ENCODE data around the gene SLC25A15. TPM values are rescaled to one million over a fixed set of nuclear protein-coding genes. Genes with fewer than 3 reads are reported as not detected.

Gene SLC25A15
- total RNA-seq = 14.6 TPM

DNA sequence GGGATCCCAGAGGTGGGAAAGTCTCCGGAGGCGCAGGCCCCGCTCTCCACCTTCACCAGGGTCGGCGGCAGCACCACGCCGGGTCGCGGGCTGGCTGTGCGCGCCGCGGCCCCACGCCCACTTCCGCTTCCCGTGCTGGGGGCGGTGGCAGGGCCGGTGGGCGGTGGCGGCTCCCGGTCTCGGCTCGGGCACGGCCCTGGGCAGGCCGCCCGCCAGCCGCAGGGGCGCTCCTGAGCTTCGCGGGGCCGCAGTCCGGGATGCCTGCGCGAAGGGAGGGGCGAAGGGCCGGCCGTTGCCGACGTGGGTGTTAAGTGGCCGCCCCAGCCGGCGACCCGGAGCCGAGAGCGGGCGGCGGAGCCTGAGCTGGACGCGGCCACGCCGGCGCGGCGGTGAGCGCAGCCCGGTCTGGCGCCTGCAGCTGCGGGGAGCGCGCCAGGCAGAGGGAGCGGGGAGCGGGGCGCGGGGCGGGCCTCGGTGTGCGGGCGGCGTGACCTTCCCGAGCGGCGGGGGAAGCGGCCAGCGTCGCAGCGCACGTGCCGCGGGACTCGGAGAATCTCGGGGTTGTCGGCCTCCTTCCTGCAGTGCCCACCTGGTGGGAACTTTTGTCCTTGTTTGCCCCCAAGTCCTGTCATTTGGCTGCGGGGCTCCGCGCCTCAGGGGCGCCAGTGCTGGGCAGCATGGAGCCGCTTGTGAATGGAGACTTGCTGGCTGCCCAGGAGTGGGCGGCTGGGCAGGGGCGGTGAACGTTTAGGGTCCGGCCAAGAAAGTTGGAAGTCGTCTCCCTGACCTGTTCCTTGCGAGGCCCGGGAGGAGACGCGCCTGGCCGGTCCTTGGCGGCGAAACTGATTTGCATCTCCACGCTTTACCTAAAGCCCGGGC is at the start of gene SLC25A15:
Gene SLC25A15, plus strand, starts transcription at position 337 of the 879 bp plus-strand sequence. CDS start 3,616 bp downstream, outside the sequence.
- Histone ChIP-seq H3K4me1 (ENCODE audit: control insufficient read depth in 3 of 3, insufficient read depth in 3 of 3, low read length in 3 of 3) (peaks cover 0 to 6% (median 0%) of the 10 kb centered on the region in 3 donors), H3K36me3 (ENCODE audit: control insufficient read depth in 3 of 3, insufficient read depth in 3 of 3, low read length in 3 of 3) (peaks cover 5 to 11% (median 6%) of the 10 kb centered on the region in 3 donors), H3K9ac (ENCODE audit: low read depth in 1 of 3, low read length in 3 of 3) (peak within 1 kb of the TSS; percentile 71 to 87 (median 76)), H3K27me3 (ENCODE audit: control insufficient read depth in 3 of 3, insufficient read depth in 3 of 3, low read length in 3 of 3) (no peaks in the 10 kb centered on the region), H3K9me3 (ENCODE audit: control insufficient read depth in 3 of 3, low read length in 3 of 3) (no peaks in the 10 kb centered on the region), H3K4me3 (ENCODE audit: low read length in 3 of 3) (peak within 1 kb of the TSS; percentile 78 to 86 (median 78)), H3K27ac (ENCODE audit: low read depth, low read length) (peak within 1 kb of the TSS; percentile 52)

DNA sequence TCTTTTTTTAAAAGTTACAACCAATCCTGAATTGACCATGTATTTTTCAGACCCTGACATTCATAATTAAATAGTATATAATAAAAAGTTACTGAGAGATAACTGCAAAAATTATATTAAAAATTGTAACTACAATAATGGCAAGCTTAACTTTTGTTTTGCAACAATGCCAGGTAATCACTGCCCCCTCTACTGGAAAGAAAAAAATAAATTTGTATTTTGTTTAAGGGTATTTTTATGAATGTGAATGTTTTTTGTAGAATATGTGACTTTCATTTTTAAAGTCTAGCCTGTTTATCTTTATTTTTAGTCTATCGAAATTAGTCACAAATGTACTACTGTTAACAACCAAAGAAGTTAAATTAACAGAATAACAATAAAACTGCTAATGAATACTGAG is 40.1 kb upstream of the SLC25A15 start:
- H3K27me3 ChIP-seq (ENCODE audit: control insufficient read depth in 3 of 3, insufficient read depth in 3 of 3, low read length in 3 of 3) = no peaks in the 10 kb centered on the region
- no peak overlapping the region for H3K9ac ChIP-seq (ENCODE audit: low read depth in 1 of 3, low read length in 3 of 3)
- H3K4me1 ChIP-seq (ENCODE audit: control insufficient read depth in 3 of 3, insufficient read depth in 3 of 3, low read length in 3 of 3) = no peaks in the 10 kb centered on the region
- no peak overlapping the region for H3K4me3 ChIP-seq (ENCODE audit: low read length in 3 of 3)
- H3K9me3 ChIP-seq (ENCODE audit: control insufficient read depth in 3 of 3, low read length in 3 of 3) = no peaks in the 10 kb centered on the region
- no peak overlapping the region for H3K27ac ChIP-seq (ENCODE audit: low read depth, low read length)
- peaks cover 8 to 21% (median 12%) of the 10 kb centered on the region in 3 donors for H3K36me3 ChIP-seq (ENCODE audit: control insufficient read depth in 3 of 3, insufficient read depth in 3 of 3, low read length in 3 of 3)

DNA sequence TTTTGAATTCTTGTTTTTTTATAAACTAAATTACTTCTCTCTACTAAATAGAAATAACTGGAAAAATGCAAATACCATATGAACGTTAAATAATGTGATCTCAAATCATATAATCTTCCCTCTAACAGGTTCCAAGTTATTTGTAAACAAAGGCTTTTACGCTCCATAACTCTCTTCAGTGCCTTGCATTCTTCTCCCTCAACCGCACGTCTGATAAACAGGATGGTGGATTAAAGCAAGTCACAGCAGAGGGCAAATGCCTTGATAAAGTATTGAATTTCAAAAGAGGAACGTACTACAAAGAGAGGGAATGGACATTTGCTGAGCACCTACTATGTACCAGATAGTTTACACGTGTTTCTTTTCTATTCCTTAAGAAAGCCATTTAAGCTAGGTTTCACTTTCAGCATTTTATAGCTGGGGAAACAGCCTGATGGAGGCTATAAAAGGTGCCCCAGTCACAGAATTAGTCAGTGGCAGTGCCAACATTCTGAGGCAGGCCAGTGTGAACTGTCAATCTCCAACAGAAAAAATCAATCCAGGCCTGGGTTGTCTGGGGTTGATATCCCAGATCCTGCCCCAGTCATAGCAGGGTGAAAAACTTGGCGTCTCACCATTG is 34.2 kb upstream of the SLC25A15 start:
- H3K27ac ChIP-seq (ENCODE audit: low read depth, low read length) = no peak overlapping the region
- H3K27me3 ChIP-seq (ENCODE audit: control insufficient read depth in 3 of 3, insufficient read depth in 3 of 3, low read length in 3 of 3) = no peaks in the 10 kb centered on the region
- H3K36me3 ChIP-seq (ENCODE audit: control insufficient read depth in 3 of 3, insufficient read depth in 3 of 3, low read length in 3 of 3) = peaks cover 12 to 32% (median 18%) of the 10 kb centered on the region in 3 donors
- no peak overlapping the region for H3K9ac ChIP-seq (ENCODE audit: low read depth in 1 of 3, low read length in 3 of 3)
- H3K4me1 ChIP-seq (ENCODE audit: control insufficient read depth in 3 of 3, insufficient read depth in 3 of 3, low read length in 3 of 3) = no peaks in the 10 kb centered on the region
- H3K4me3 ChIP-seq (ENCODE audit: low read length in 3 of 3) = no peak overlapping the region
- H3K9me3 ChIP-seq (ENCODE audit: control insufficient read depth in 3 of 3, low read length in 3 of 3) = no peaks in the 10 kb centered on the region

DNA sequence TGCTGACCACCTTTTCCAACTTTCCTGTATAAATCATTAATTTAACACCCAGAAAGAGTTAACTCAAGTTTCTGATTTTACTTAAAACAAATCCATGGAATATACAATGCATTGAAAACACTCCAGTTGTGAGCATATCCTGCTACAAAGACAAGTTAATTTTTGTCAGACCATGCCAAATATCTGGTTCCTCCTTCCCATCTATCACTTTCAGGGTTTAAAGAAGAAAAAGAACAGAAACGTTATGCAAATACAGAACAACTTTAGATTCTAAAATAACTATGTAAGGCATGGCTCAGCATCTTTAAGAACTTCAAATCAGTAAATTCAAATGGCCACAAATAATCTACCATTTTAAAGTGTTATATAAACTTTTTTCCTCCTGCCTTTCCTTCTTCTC is 33.4 kb upstream of the SLC25A15 start:
- H3K4me1 ChIP-seq (ENCODE audit: control insufficient read depth in 3 of 3, insufficient read depth in 3 of 3, low read length in 3 of 3) = no peaks in the 10 kb centered on the region
- no peak overlapping the region for H3K27ac ChIP-seq (ENCODE audit: low read depth, low read length)
- H3K9ac ChIP-seq (ENCODE audit: low read depth in 1 of 3, low read length in 3 of 3) = no peak overlapping the region
- H3K36me3 ChIP-seq (ENCODE audit: control insufficient read depth in 3 of 3, insufficient read depth in 3 of 3, low read length in 3 of 3) = peaks cover 12 to 34% (median 18%) of the 10 kb centered on the region in 3 donors
- H3K9me3 ChIP-seq (ENCODE audit: control insufficient read depth in 3 of 3, low read length in 3 of 3) = no peaks in the 10 kb centered on the region
- no peak overlapping the region for H3K4me3 ChIP-seq (ENCODE audit: low read length in 3 of 3)
- no peaks in the 10 kb centered on the region for H3K27me3 ChIP-seq (ENCODE audit: control insufficient read depth in 3 of 3, insufficient read depth in 3 of 3, low read length in 3 of 3)

DNA sequence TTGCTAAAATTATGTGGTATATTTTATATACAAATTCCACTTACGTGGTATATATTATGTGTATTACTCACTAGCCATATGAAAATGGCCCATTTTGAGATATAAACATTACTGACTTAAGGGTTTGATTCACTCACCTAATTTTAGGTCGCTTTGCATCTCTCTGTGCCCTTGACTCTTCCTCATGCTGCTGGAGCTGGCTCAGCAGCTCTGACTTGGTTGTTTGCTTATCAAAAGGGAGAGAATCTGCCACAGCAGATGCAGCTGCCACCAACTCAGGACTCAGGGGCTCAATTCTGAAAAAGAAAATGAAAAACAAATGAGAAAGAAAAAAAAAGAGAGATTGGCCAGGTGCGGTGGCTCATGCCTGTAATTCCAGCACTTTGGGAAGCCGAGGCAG is 30.6 kb upstream of the SLC25A15 start:
- Histone ChIP-seq H3K9me3 (ENCODE audit: control insufficient read depth in 3 of 3, low read length in 3 of 3) (no peaks in the 10 kb centered on the region), H3K9ac (ENCODE audit: low read depth in 1 of 3, low read length in 3 of 3) (no peak overlapping the region), H3K36me3 (ENCODE audit: control insufficient read depth in 3 of 3, insufficient read depth in 3 of 3, low read length in 3 of 3) (peaks cover 4 to 22% (median 10%) of the 10 kb centered on the region in 3 donors), H3K27me3 (ENCODE audit: control insufficient read depth in 3 of 3, insufficient read depth in 3 of 3, low read length in 3 of 3) (no peaks in the 10 kb centered on the region), H3K27ac (ENCODE audit: low read depth, low read length) (no peak overlapping the region), H3K4me3 (ENCODE audit: low read length in 3 of 3) (no peak overlapping the region), H3K4me1 (ENCODE audit: control insufficient read depth in 3 of 3, insufficient read depth in 3 of 3, low read length in 3 of 3) (peaks cover 0 to 5% (median 0%) of the 10 kb centered on the region in 3 donors)

DNA sequence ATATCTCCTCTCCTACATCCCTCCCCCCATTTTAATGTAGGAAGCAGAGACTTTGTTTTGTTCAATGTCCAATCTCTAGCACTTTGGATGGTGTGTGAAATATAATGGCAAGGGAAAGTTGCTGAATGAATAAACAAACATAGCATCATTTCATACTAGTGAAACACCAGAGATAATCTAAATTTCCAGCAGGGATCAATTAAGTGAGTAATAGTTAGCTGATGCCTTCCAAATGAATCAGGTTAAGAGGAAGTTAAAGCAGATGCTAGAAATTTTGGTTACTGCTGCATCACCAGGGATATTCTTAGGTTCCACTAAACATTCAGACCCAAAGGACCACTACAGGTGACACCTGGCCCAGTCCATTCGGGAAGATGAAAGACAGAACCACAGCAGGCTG is 26.6 kb upstream of the SLC25A15 start:
- H3K9me3 ChIP-seq (ENCODE audit: control insufficient read depth in 3 of 3, low read length in 3 of 3) = no peaks in the 10 kb centered on the region
- H3K4me3 ChIP-seq (ENCODE audit: low read length in 3 of 3) = no peak overlapping the region
- H3K9ac ChIP-seq (ENCODE audit: low read depth in 1 of 3, low read length in 3 of 3) = no peak overlapping the region
- H3K27me3 ChIP-seq (ENCODE audit: control insufficient read depth in 3 of 3, insufficient read depth in 3 of 3, low read length in 3 of 3) = no peaks in the 10 kb centered on the region
- peaks cover 0 to 6% (median 0%) of the 10 kb centered on the region in 3 donors for H3K4me1 ChIP-seq (ENCODE audit: control insufficient read depth in 3 of 3, insufficient read depth in 3 of 3, low read length in 3 of 3)
- H3K27ac ChIP-seq (ENCODE audit: low read depth, low read length) = no peak overlapping the region
- peaks cover 3 to 15% (median 4%) of the 10 kb centered on the region in 3 donors for H3K36me3 ChIP-seq (ENCODE audit: control insufficient read depth in 3 of 3, insufficient read depth in 3 of 3, low read length in 3 of 3)

DNA sequence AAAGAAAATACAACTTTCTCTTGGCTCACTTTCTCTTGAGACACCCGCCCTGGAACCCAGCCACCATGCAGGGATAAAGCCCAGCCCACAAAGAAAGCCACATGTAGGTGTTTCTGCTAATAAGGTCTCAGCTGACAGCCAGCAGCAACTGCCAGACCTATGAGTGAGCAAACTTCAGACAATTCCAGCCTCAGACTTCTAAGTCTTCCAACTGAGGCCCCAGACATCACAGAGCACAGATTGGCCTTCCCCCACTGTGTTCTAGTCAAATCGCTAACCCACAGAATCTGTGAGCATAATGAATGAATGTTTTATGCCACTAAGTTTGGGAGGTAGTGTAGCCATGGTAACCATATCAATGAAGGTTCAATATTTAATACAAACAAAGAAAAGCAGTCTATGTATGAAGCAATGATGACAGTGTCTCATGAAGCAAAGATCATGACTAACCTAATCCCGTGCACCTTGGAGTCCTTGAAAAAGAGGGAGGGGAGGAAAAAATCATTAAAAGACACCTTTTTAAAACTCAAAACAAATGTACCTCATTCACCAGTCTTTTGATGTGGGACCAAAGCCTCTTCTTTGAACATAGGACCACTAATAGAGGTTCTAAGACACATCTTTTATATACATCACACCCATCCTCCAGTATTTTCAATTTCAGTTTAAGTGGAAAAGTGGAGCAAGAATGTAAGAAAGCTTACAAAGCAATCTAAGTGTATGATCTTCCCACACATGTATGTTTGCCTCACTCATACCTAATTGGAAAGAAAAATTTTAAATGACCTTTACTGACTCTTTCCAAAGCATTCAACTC is 24.6 kb upstream of the SLC25A15 start:
- Histone ChIP-seq H3K27ac (ENCODE audit: low read depth, low read length) (no peak overlapping the region), H3K4me1 (ENCODE audit: control insufficient read depth in 3 of 3, insufficient read depth in 3 of 3, low read length in 3 of 3) (peaks cover 0 to 8% (median 0%) of the 10 kb centered on the region in 3 donors), H3K27me3 (ENCODE audit: control insufficient read depth in 3 of 3, insufficient read depth in 3 of 3, low read length in 3 of 3) (no peaks in the 10 kb centered on the region), H3K9me3 (ENCODE audit: control insufficient read depth in 3 of 3, low read length in 3 of 3) (no peaks in the 10 kb centered on the region), H3K9ac (ENCODE audit: low read depth in 1 of 3, low read length in 3 of 3) (no peak overlapping the region), H3K4me3 (ENCODE audit: low read length in 3 of 3) (no peak overlapping the region), H3K36me3 (ENCODE audit: control insufficient read depth in 3 of 3, insufficient read depth in 3 of 3, low read length in 3 of 3) (peaks cover 0 to 15% (median 4%) of the 10 kb centered on the region in 3 donors)

DNA sequence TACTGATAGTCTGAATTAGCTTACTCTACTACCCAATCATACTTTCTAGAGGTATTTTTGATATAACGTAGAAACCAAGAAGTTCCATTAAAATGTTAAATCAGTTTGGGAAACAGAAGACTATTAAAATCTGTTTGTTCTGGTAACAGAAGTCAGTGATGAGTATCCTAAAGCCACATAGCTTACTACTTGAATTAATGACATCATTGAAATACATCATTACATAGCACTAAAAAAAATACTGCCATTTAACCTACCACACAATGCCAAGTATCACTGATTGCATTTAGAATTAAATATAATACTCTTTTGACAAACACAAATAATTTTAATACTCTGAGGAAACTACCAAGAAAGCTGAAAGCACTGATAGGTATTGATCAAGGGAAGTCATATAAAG is 23.8 kb upstream of the SLC25A15 start:
- H3K9ac ChIP-seq (ENCODE audit: low read depth in 1 of 3, low read length in 3 of 3) = no peak overlapping the region

DNA sequence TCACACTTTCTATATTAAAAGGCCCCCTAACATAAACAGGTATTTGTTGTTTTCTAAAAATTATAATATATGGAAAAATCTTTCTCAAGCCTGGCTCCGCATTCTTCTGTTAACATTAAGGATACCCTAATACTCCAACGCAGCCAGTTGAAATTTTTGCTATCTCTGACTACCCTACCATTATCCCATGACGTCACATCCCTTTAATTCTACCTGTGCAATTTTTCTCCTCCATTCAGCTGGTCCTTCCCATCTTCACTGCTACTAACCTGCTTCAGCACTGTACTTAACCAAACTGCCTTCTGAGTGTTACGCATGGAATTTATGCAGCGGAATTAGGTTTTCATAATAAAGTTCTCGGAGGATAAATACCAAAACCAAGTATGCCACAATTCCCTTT is 19.4 kb upstream of the SLC25A15 start:
- no peaks in the 10 kb centered on the region for H3K27me3 ChIP-seq (ENCODE audit: control insufficient read depth in 3 of 3, insufficient read depth in 3 of 3, low read length in 3 of 3)
- peak overlapping the region; percentile 81 for H3K27ac ChIP-seq (ENCODE audit: low read depth, low read length)
- H3K9ac ChIP-seq (ENCODE audit: low read depth in 1 of 3, low read length in 3 of 3) = peak overlapping the region; percentile 96 to 99 (median 97)
- H3K4me1 ChIP-seq (ENCODE audit: control insufficient read depth in 3 of 3, insufficient read depth in 3 of 3, low read length in 3 of 3) = peaks cover 6 to 11% (median 11%) of the 10 kb centered on the region in 3 donors
- peak overlapping the region; percentile 97 to 100 (median 98) for H3K4me3 ChIP-seq (ENCODE audit: low read length in 3 of 3)
- H3K9me3 ChIP-seq (ENCODE audit: control insufficient read depth in 3 of 3, low read length in 3 of 3) = no peaks in the 10 kb centered on the region
- peaks cover 0 to 7% (median 0%) of the 10 kb centered on the region in 3 donors for H3K36me3 ChIP-seq (ENCODE audit: control insufficient read depth in 3 of 3, insufficient read depth in 3 of 3, low read length in 3 of 3)

More for the DNA sequence above, 23.8 kb upstream of the SLC25A15 start:
- H3K36me3 ChIP-seq (ENCODE audit: control insufficient read depth in 3 of 3, insufficient read depth in 3 of 3, low read length in 3 of 3) = peaks cover 0 to 14% (median 4%) of the 10 kb centered on the region in 3 donors
- H3K27me3 ChIP-seq (ENCODE audit: control insufficient read depth in 3 of 3, insufficient read depth in 3 of 3, low read length in 3 of 3) = no peaks in the 10 kb centered on the region
- no peaks in the 10 kb centered on the region for H3K9me3 ChIP-seq (ENCODE audit: control insufficient read depth in 3 of 3, low read length in 3 of 3)
- H3K4me1 ChIP-seq (ENCODE audit: control insufficient read depth in 3 of 3, insufficient read depth in 3 of 3, low read length in 3 of 3) = peaks cover 6 to 16% (median 7%) of the 10 kb centered on the region in 3 donors
- H3K4me3 ChIP-seq (ENCODE audit: low read length in 3 of 3) = no peak overlapping the region
- H3K27ac ChIP-seq (ENCODE audit: low read depth, low read length) = no peak overlapping the region
